Choroid plexus epithelial cell (primary cell): Measurements from ENCODE around the gene PERCC1.

ENCODE experiments used
- DNase-seq: peaks from one replicate; pipeline ENCODE4 v3.0.0-alpha.2; 2010; ENCODE audit warnings: low read depth
- H3K4me3 ChIP-seq: 2 replicates; pipeline ENCODE4 v1.5.1; 2011; ENCODE audit warnings: low read depth, mild to moderate bottlenecking, control low read depth, low read length, moderate library complexity
- TF ChIP-seq, protein P1 (sequence below): conservative IDR thresholded peaks from 2 replicates; pipeline ENCODE4 v1.5.1; 2011; ENCODE audit warnings: low read depth, mild to moderate bottlenecking, control low read depth, inconsistent platforms, low read length, moderate library complexity

The PERCC1 gene

DNA sequence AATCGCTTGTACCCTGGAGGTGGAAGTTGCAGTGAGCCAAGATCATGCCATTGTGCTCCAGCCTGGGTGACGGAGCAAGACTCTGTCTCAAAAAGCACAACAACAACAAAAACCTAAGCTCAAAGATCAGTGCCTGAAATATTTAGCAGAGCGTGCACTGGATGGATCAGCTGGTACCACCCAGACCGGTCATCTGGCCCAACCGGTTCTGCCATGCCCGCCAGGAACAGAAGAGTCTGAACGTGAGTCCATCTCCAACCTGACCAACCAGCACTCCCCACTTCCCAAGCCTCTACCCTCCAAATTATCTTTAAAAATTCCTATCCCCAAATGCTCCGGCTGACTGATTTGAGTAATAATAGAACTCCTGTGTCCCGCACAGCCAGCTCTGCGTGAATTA lies 8.8 kb upstream of the PERCC1 start:
- no peak for DNase-seq
- TF ChIP-seq, protein P1, sequence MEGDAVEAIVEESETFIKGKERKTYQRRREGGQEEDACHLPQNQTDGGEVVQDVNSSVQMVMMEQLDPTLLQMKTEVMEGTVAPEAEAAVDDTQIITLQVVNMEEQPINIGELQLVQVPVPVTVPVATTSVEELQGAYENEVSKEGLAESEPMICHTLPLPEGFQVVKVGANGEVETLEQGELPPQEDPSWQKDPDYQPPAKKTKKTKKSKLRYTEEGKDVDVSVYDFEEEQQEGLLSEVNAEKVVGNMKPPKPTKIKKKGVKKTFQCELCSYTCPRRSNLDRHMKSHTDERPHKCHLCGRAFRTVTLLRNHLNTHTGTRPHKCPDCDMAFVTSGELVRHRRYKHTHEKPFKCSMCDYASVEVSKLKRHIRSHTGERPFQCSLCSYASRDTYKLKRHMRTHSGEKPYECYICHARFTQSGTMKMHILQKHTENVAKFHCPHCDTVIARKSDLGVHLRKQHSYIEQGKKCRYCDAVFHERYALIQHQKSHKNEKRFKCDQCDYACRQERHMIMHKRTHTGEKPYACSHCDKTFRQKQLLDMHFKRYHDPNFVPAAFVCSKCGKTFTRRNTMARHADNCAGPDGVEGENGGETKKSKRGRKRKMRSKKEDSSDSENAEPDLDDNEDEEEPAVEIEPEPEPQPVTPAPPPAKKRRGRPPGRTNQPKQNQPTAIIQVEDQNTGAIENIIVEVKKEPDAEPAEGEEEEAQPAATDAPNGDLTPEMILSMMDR, result no peak
- H3K4me3 ChIP-seq, result no peak overlapping the region

DNA sequence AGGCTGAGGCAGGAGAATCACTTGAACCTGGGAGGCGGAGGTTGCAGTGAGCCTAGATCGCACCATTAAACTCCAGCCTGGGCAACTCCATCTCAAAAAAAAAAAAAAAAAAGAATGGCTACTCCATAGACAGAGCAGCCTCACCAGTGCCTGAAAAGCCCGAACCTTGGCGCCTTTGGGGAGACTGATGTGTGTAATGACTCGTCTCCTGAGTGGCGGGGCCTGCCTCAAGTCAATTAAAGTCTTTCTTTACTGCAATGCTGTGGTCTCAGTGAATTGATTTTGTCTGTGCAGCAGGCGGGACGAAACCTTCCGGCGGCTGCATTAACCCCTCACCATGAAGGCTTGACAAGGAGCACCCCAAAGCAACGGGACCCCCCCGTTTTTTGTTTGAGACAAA lies 6.8 kb upstream of the PERCC1 start:
- H3K4me3 ChIP-seq, result no peak overlapping the region
- no peak for DNase-seq
- TF ChIP-seq, protein P1, result no peak

- TF ChIP-seq, protein P1, result no peak
- no peak overlapping the region for H3K4me3 ChIP-seq
Observed at GRCh38 chr16:1425616-1426370, 5.1 kb upstream of the PERCC1 start.

DNA sequence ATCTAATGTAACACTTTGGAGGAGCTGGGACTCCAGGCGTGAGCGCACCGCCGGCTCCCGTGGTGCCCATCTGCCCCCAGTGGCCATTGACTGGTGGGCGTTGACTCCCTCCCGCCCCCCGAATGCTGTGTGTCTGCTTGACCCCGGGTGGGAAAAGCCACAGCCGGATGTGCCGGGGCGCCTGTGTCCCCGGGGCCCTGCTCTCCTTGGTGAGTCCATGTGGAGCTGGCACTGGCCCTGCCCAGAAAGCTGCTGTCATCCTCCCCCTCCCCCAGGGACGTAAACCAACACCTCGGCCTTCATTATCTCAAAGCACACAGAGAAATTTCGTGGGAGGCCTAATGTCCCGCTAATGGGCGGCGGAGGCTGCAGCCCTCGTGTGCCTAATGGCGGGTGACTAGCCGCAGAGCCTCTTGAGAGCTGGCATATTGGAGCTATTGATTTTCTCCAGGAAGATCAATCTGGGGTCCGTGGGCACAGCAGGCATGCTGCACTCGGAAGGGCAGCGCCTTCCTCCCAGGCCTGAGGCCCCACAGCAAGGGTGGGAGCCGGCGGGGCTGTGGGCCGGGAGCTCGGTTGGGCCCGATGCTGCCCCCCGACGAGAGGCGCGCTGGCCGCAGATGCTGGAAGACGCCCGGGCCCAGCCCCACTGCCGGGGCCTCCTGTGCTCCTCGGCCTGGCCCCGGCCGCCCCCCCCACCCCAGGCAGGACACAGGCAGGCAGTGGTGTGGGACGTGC lies 4.0 kb upstream of the PERCC1 start:
- DNase-seq, result no peak
- TF ChIP-seq, protein P1, result no peak
- H3K4me3 ChIP-seq, result no peak overlapping the region

More at GRCh38 chr16:1425616-1426370, 5.1 kb upstream of the PERCC1 start:
- DNase-seq, result no peak

DNA sequence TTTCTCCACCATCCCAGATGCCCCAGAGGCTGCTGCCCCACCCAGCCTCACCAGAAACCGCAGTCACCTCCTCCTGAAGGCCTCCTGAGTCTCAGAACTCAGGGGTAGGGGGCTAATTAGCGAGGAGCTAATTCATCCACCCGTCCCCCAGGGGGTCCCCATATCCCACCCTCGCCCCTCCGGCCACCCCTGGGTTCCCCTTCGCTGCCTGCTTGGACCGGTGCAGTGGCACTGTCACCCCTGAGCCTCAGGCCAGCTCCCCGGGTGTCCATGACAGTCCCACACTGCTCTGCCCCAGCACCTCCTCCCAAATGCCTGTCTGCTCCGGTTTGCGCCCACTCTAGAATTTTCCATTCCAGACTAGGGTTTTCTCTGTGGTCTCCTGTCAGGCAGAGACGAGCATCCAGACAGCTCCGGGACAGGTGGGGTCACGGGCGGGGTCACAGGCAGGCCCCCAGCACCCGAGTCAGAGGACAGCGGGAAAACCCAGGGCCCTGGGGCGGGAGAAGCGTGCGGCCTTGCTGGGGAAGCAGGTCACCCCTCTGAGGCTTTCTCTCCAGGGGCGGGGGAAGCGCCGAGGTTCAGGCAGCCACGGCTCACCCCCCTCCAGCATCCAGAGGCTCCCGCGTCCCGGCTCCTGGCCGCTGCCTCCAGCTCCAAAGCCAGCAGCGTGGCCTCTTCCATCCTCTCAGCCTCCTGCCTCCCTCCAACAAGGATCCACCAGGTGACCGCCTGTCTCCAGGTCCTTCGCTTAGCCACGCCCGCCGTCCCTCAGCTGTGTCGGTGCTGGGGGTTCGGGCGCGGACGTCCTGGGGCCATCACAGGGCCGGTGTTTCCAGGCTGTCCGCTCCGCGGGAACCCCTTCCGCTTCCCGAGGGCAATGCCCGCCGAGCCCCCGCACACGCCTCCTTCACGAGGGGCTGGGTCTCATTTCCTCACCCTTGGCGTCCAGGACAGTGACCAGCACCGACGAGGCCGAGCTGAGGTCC lies 3.1 kb upstream of the PERCC1 start:
- TF ChIP-seq, protein P1, result no peak
- H3K4me3 ChIP-seq, result no peak overlapping the region

DNA sequence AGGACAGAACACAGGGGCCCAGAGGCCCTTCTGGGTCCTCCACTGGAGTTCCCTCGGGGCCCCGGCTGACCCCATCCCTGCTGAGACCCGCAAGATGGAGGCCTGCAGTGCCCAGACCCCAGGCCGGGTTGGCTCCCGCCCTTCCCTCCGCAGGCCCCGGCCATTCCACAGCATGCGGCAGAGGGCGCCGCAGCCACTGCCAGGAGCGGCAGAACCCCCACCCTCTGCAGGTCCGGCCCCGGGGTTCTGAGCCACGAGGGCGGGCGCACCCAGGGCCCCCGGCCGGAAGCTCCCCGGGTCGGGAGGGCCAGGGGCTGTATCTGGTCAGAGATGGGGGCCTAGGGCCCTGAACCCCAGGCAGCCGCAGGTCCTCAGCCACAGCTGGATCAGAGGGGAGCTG lies 2.4 kb upstream of the PERCC1 start:
- no peak overlapping the region for H3K4me3 ChIP-seq
- DNase-seq, result peak; percentile 27
- TF ChIP-seq, protein P1, result peak; percentile 54

More for the DNA sequence above, 3.1 kb upstream of the PERCC1 start:
- DNase-seq, result no peak
